NCI-H446 (cell line): Measurements from ENCODE around the gene WDR7.
A peak's percentile ranks its signal among the peaks of the same experiment; 100 is the strongest.

Experiments used
- DNase-seq, 2 experiments: peaks; one replicate each; lab custom pipeline; 2025; lab: John Stamatoyannopoulos, UW

Gene WDR7

GRCh38 chr18:56992777-56993176 is 341.6 kb downstream of the WDR7 start:
- DNase-seq, result no peak

- no peak for DNase-seq
Measured at GRCh38 chr18:56995579-56996188, 344.5 kb downstream of the WDR7 start.

- no peak for DNase-seq
Measured at GRCh38 chr18:56997200-56997599, 346.0 kb downstream of the WDR7 start.

GRCh38 chr18:56999823-57000222 is 348.7 kb downstream of the WDR7 start:
- no peak for DNase-seq

- DNase-seq, result peak; percentile 83 to 84
Measured at GRCh38 chr18:57002627-57003026, 351.5 kb downstream of the WDR7 start.

- no peak for DNase-seq
Measured at GRCh38 chr18:57003342-57003741, 352.2 kb downstream of the WDR7 start.

GRCh38 chr18:57004366-57005121 is 353.4 kb downstream of the WDR7 start:
- peak in 1 of 2 experiments; percentile 7 for DNase-seq

GRCh38 chr18:57008001-57008686 is 357.0 kb downstream of the WDR7 start:
- DNase-seq, result no peak

- DNase-seq, result no peak
Measured at GRCh38 chr18:57009844-57010243, 358.7 kb downstream of the WDR7 start.

GRCh38 chr18:57014772-57015413 is 363.7 kb downstream of the WDR7 start:
- DNase-seq, result no peak

GRCh38 chr18:57015451-57015850 is 364.3 kb downstream of the WDR7 start:
- DNase-seq, result no peak

- no peak for DNase-seq
Measured at GRCh38 chr18:57018845-57019244, 367.7 kb downstream of the WDR7 start.

- DNase-seq, result no peak
Measured at GRCh38 chr18:57022716-57023115, 371.6 kb downstream of the WDR7 start.

GRCh38 chr18:57023275-57023882 is 372.2 kb downstream of the WDR7 start:
- peak in 1 of 2 experiments; percentile 12 for DNase-seq

- DNase-seq, result no peak
Measured at GRCh38 chr18:57025540-57025939, 374.4 kb downstream of the WDR7 start.

GRCh38 chr18:57026316-57026715 is 375.2 kb downstream of the WDR7 start:
- no peak for DNase-seq

GRCh38 chr18:57027190-57027708 is 376.1 kb downstream of the WDR7 start:
- DNase-seq, result no peak

- DNase-seq, result peak in 1 of 2 experiments; percentile 16
Measured at GRCh38 chr18:57029761-57030160, 378.6 kb downstream of the WDR7 start.

- DNase-seq, result no peak
Measured at GRCh38 chr18:57030417-57030816, 379.3 kb downstream of the WDR7 start.

GRCh38 chr18:57035590-57035989 is 384.4 kb downstream of the WDR7 start:
- DNase-seq, result no peak

GRCh38 chr18:57038395-57038794 is 387.2 kb downstream of the WDR7 start:
- DNase-seq, result no peak

GRCh38 chr18:57040175-57040574 is 389.0 kb downstream of the WDR7 start:
- no peak for DNase-seq
